HCT116 (cell line): Measurements from ENCODE around the gene SUB1. TPM values are rescaled to one million over a fixed set of nuclear protein-coding genes. Genes with fewer than 3 reads are reported as not detected.

ENCODE experiments used
- ATAC-seq: fragments of 200-7000 bp; cut with Tn5 transposase; 2 replicates; pipeline ENCODE4 v1.9.1; 2020; ENCODE audit warnings: mild to moderate bottlenecking, moderate library complexity
- BruUV-seq: library from RNA; stranded (reverse); fragments of 400-500 nt; replicated peaks from 2 replicates; lab custom pipeline; 2021; lab: Mats Ljungman, UMichigan
- CTCF ChIA-PET: fragments of 300-600 bp; sonication (Branson Sonifier 250); formaldehyde crosslinking; loops from one replicate; lab custom pipeline; 2021; ENCODE audit warnings: antibody characterized with exemption; lab: Charles Lee
- POLR2A ChIA-PET: fragments of 300-600, 350-600 bp; sonication (Branson Sonifier 250); formaldehyde crosslinking; loops from one replicate; lab custom pipeline; 2021; ENCODE audit warnings: antibody characterized with exemption; lab: Charles Lee
- RAD21 ChIA-PET, 2 experiments: fragments of 300-600 bp; sonication (Branson Sonifier 250); formaldehyde crosslinking; loops; one replicate each; lab custom pipeline; 2023; ENCODE audit warnings: low total read pairs in 2 of 2; ENCODE audit not compliant: uncharacterized antibody in 2 of 2, unreplicated experiment in 2 of 2, low non-redundant PET in 1 of 2; lab: Charles Lee
- DNase-seq: peaks from one replicate; pipeline ENCODE4 v3.0.0-alpha.2; 2010; ENCODE audit warnings: low read depth, low spot score
- H2AFZ ChIP-seq: fragments of 200-600 bp; shearing (Covaris generic), sonication (generic); 2 replicates; pipeline ENCODE4 v1.6.1; 2017; ENCODE audit warnings: low read depth, mixed run types, mixed read lengths, antibody characterized with exemption, low read length; ENCODE audit not compliant: poor library complexity, severe bottlenecking
- H3K27ac ChIP-seq: 2 replicates; pipeline ENCODE4 v1.5.1; 2012; ENCODE audit warnings: low read depth, low read length
- H3K27me3 ChIP-seq: fragments of 200-600 bp; sonication (generic); 2 replicates; pipeline ENCODE4 v1.6.1; 2016; ENCODE audit warnings: mixed run types, low read length, mixed read lengths; ENCODE audit not compliant: insufficient read depth
- H3K36me3 ChIP-seq, 2 experiments: fragments of 200-500 bp in 1 of 2; fragments of 200-600 bp in 1 of 2; sonication (Bioruptor generic) in 1 of 2; sonication (generic) in 1 of 2; 2 replicates each; pipeline versions ENCODE4 v1.5.1 to v1.6.1; 2014 to 2016; ENCODE audit warnings: low read length in 2 of 2, inconsistent platforms in 1 of 2, mixed read lengths in 1 of 2, mixed run types in 1 of 2; ENCODE audit not compliant: insufficient read depth in 2 of 2, control insufficient read depth in 1 of 2
- H3K4me1 ChIP-seq, 2 experiments: fragments of 200-600 bp in 1 of 2; sonication (generic) in 1 of 2; 2 replicates each; pipeline versions ENCODE4 v1.5.1 to v1.6.1; 2012 to 2017; ENCODE audit warnings: low read length in 2 of 2, inconsistent platforms in 1 of 2, mild to moderate bottlenecking in 1 of 2, mixed read lengths in 1 of 2, mixed run types in 1 of 2, moderate library complexity in 1 of 2; ENCODE audit not compliant: insufficient read depth in 2 of 2, control insufficient read depth in 1 of 2
- H3K4me2 ChIP-seq: fragments of 200-600 bp; sonication (generic); 2 replicates; pipeline ENCODE4 v1.6.1; 2017; ENCODE audit warnings: mixed run types, low read length, mixed read lengths
- H3K4me3 ChIP-seq, 2 experiments: fragments of 200-600 bp in 1 of 2; sonication (generic) in 1 of 2; replicated peaks in 1 of 2; 2 replicates each; pipeline ENCODE4 v1.5.1; 2011 to 2016; ENCODE audit warnings: low read length in 2 of 2, control low read depth in 1 of 2, low read depth in 1 of 2, mild to moderate bottlenecking in 1 of 2, mixed read lengths in 1 of 2, mixed run types in 1 of 2
- H3K79me2 ChIP-seq: fragments of 200-600 bp; sonication (generic); 2 replicates; pipeline ENCODE4 v1.6.1; 2017; ENCODE audit warnings: mild to moderate bottlenecking, mixed run types, low read length, moderate library complexity, mixed read lengths; ENCODE audit not compliant: insufficient read depth
- H3K9ac ChIP-seq: fragments of 200-600 bp; sonication (generic); 2 replicates; pipeline ENCODE4 v1.6.1; 2016; ENCODE audit warnings: low read length, mixed read lengths
- H3K9me2 ChIP-seq: fragments of 200-600 bp; sonication (generic), shearing (Covaris generic); 2 replicates; pipeline ENCODE4 v1.6.1; 2017; ENCODE audit warnings: mixed run types, mild to moderate bottlenecking, moderate library complexity; ENCODE audit not compliant: insufficient read depth
- H3K9me3 ChIP-seq, 2 experiments: fragments of 200-500 bp in 1 of 2; fragments of 200-600 bp in 1 of 2; sonication (Bioruptor generic) in 1 of 2; sonication (generic) in 1 of 2; 2 replicates each; pipeline ENCODE4 v1.6.1; 2014 to 2017; ENCODE audit warnings: low read length in 2 of 2, mixed read lengths in 2 of 2, inconsistent platforms in 1 of 2, low read depth in 1 of 2, mild to moderate bottlenecking in 1 of 2, mixed run types in 1 of 2, moderate library complexity in 1 of 2; ENCODE audit not compliant: control insufficient read depth in 1 of 2, insufficient read depth in 1 of 2
- H4K20me1 ChIP-seq: fragments of 200-600 bp; sonication (generic), shearing (Covaris generic); 2 replicates; pipeline ENCODE4 v1.6.1; 2017; ENCODE audit warnings: mixed run types, mild to moderate bottlenecking, moderate library complexity; ENCODE audit not compliant: insufficient read depth
- CBX3 ChIP-seq: IDR thresholded peaks from 2 replicates; pipeline ENCODE4 v1.6.1; 2012; ENCODE audit warnings: low read depth
- CEBPB ChIP-seq: IDR thresholded peaks from 2 replicates; pipeline ENCODE4 v1.6.1; 2012; ENCODE audit warnings: low read depth
- CTCF ChIP-seq, 3 experiments: fragments of 200-600 bp in 1 of 3; sonication (generic) in 1 of 3; IDR thresholded peaks in 2 of 3; conservative IDR thresholded peaks in 1 of 3; 2 replicates each; pipeline ENCODE4 v1.5.1; 2012 to 2017; ENCODE audit warnings: low read depth in 2 of 3, low read length in 2 of 3, antibody characterized with exemption in 1 of 3, borderline replicate concordance in 1 of 3, control low read depth in 1 of 3, mild to moderate bottlenecking in 1 of 3, mixed read lengths in 1 of 3, mixed run types in 1 of 3, moderate library complexity in 1 of 3; ENCODE audit not compliant: insufficient read depth in 1 of 3
- ELF1 ChIP-seq: IDR thresholded peaks from 2 replicates; pipeline ENCODE4 v1.6.1; 2012; ENCODE audit warnings: low read depth, borderline replicate concordance
- FOSL1 ChIP-seq: IDR thresholded peaks from 2 replicates; pipeline ENCODE4 v1.6.1; 2012; ENCODE audit warnings: low read depth
- POLR2A ChIP-seq: IDR thresholded peaks from 2 replicates; pipeline ENCODE4 v1.7.0; 2011; ENCODE audit warnings: borderline replicate concordance; ENCODE audit not compliant: insufficient read depth, insufficient read length; ENCODE audit errors: extremely low read depth
- POLR2AphosphoS5 ChIP-seq: IDR thresholded peaks from 2 replicates; pipeline ENCODE4 v1.6.1; 2011; ENCODE audit warnings: mild to moderate bottlenecking, low read depth, low read length, moderate library complexity
- RAD21 ChIP-seq: IDR thresholded peaks from 2 replicates; pipeline ENCODE4 v1.6.1; 2012; ENCODE audit warnings: low read depth, mild to moderate bottlenecking
- SIN3A ChIP-seq: IDR thresholded peaks from 2 replicates; pipeline ENCODE4 v1.6.1; 2012; ENCODE audit warnings: low read depth
- SP1 ChIP-seq: IDR thresholded peaks from 2 replicates; pipeline ENCODE4 v1.6.1; 2012; ENCODE audit warnings: low read depth
- YY1 ChIP-seq: IDR thresholded peaks from 2 replicates; pipeline ENCODE4 v1.6.1; 2011; ENCODE audit warnings: low read length, low read depth, moderate library complexity, mild to moderate bottlenecking; ENCODE audit not compliant: insufficient replicate concordance; ENCODE audit errors: extremely low read depth
- ZNF274 ChIP-seq: fragments of 200-500 bp; sonication (Bioruptor generic); IDR thresholded peaks from 2 replicates; pipeline ENCODE4 v1.6.1; 2014; ENCODE audit warnings: mild to moderate bottlenecking, low read depth, low read length, inconsistent platforms
- intact Hi-C: fragments of 100-400 bp; cut with micrococcal nuclease; formaldehyde crosslinking; loops from 2 replicates; pipeline ENCODE4 v1.10.0; 2022
- total RNA-seq: library from RNA; stranded (reverse); gene quantifications from one replicate; pipeline ENCODE4 v1.2.1, GENCODE V29; 2021; ENCODE audit not compliant: unreplicated experiment

The SUB1 gene
- total RNA-seq, 1 experiment from 2014 or later, result 216 TPM

- no peaks in the 10 kb centered on the region for H3K9me3 ChIP-seq
- no peak for ATAC-seq
- POLR2A ChIA-PET, result no interaction called here
Measured at GRCh38 chr5:32601623-32602295, 16.4 kb downstream of the SUB1 start.

More at GRCh38 chr5:32601623-32602295, 16.4 kb downstream of the SUB1 start:
- Histone ChIP-seq H3K4me2 (no peak overlapping the region), H3K27me3 (no peaks in the 10 kb centered on the region), H3K4me1 (peaks cover 2 to 12% of the 10 kb centered on the region in 2 experiments; a peak in 2 of 4 replicates), H4K20me1 (peaks cover 21% of the 10 kb centered on the region; the same call in 1 of the 2 replicates), H2AFZ (no peak overlapping the region), H3K4me3 (no peak overlapping the region), H3K79me2 (peaks cover 57% of the 10 kb centered on the region), H3K27ac (no peak overlapping the region), H3K9me2 (no peaks in the 10 kb centered on the region), H3K9ac (no peak overlapping the region), H3K36me3 (peaks cover 36 to 42% of the 10 kb centered on the region in 2 experiments)
- BruUV-seq, result no TSS peak
- ChIA-PET CTCF (interaction anchor here (1.8 kb wide), 1 partner anchor 12 kb away, joined by 11 read pairs; no protein-coding TSS in a partner anchor), RAD21 (no interaction called here)
- intact Hi-C loops, result no loop called here
- DNase-seq, result no peak
- TF ChIP-seq SP1 (no peak), FOSL1 (no peak), ZNF274 (no peak), RAD21 (no peak), POLR2AphosphoS5 (no peak), CEBPB (no peak), ELF1 (no peak), CBX3 (no peak), CTCF (IDR thresholded peaks at IDR 0.05 in 2 of 3, conservative IDR thresholded peaks at IDR 0.05 in 1 of 3; ENCODE audit: borderline replicate concordance in 1 of 3, insufficient read depth in 1 of 3, low read depth in 2 of 3, low read length in 2 of 3) (no peak), POLR2A (no peak), YY1 (no peak), SIN3A (no peak)
